A673 (cell line): Measurements from ENCODE around the gene LRP1-AS. TPM values are rescaled to one million over a fixed set of nuclear protein-coding genes. Genes with fewer than 3 reads are reported as not detected.

Experiments used
- BruUV-seq: library from RNA; stranded (reverse); fragments of 400-500 nt; replicated peaks from 2 replicates; lab custom pipeline; 2021; lab: Mats Ljungman, UMichigan
- CTCF ChIA-PET: fragments of 300-600 bp; sonication (Branson Sonifier 250); formaldehyde crosslinking; loops from one replicate; lab custom pipeline; 2022; ENCODE audit warnings: antibody characterized with exemption; lab: Charles Lee
- POLR2A ChIA-PET: fragments of 300-600 bp; sonication (Branson Sonifier 250); formaldehyde crosslinking; loops from one replicate; lab custom pipeline; 2022; ENCODE audit warnings: antibody characterized with exemption; ENCODE audit not compliant: low non-redundant PET; lab: Charles Lee
- DNase-seq: peaks from one replicate; pipeline ENCODE4 v3.0.0-alpha.2; 2015; ENCODE audit warnings: low spot score
- H3K27ac ChIP-seq: fragments of 200-600 bp; sonication (generic); 2 replicates; pipeline ENCODE4 v1.5.1; 2016; ENCODE audit warnings: mixed run types, low read depth, mild to moderate bottlenecking, mixed read lengths, antibody characterized with exemption, low read length; ENCODE audit not compliant: poor library complexity, severe bottlenecking
- H3K27me3 ChIP-seq: fragments of 200-600 bp; sonication (generic); replicated peaks from 2 replicates; pipeline ENCODE4 v1.6.1; 2017; ENCODE audit warnings: mixed run types, low read depth, mild to moderate bottlenecking, mixed read lengths, antibody characterized with exemption, low read length; ENCODE audit not compliant: insufficient read depth, poor library complexity
- H3K36me3 ChIP-seq: fragments of 200-600 bp; sonication (generic); 2 replicates; pipeline ENCODE4 v1.6.1; 2016; ENCODE audit warnings: mixed run types, mild to moderate bottlenecking, mixed read lengths, antibody characterized with exemption, low read length; ENCODE audit not compliant: insufficient read depth, poor library complexity, severe bottlenecking
- H3K4me1 ChIP-seq: fragments of 200-600 bp; sonication (generic); 2 replicates; pipeline ENCODE4 v1.6.1; 2017; ENCODE audit warnings: mixed run types, mild to moderate bottlenecking, mixed read lengths, antibody characterized with exemption, low read length; ENCODE audit not compliant: insufficient read depth, poor library complexity, severe bottlenecking
- H3K4me3 ChIP-seq: fragments of 200-600 bp; sonication (generic); 2 replicates; pipeline ENCODE4 v1.5.1; 2016; ENCODE audit warnings: low read depth, mixed run types, mild to moderate bottlenecking, mixed read lengths, low read length; ENCODE audit not compliant: poor library complexity, severe bottlenecking
- H3K9me3 ChIP-seq: fragments of 200-600 bp; sonication (generic); 2 replicates; pipeline ENCODE4 v1.6.1; 2016; ENCODE audit warnings: mixed run types, low read depth, mild to moderate bottlenecking, mixed read lengths, antibody characterized with exemption, low read length; ENCODE audit not compliant: poor library complexity, severe bottlenecking
- EZH2 ChIP-seq: fragments of 200-600 bp; sonication (generic); IDR thresholded peaks from 2 replicates; pipeline ENCODE4 v1.6.1; 2017; ENCODE audit warnings: borderline replicate concordance, low read depth, mild to moderate bottlenecking, mixed read lengths, antibody characterized with exemption, low read length; ENCODE audit not compliant: poor library complexity, severe bottlenecking
- intact Hi-C: fragments of 100-400 bp; cut with micrococcal nuclease; formaldehyde crosslinking; loops from one replicate; pipeline ENCODE4 v1.10.0; 2022; ENCODE audit not compliant: unreplicated experiment
- total RNA-seq: library from RNA; stranded (reverse); gene quantifications from 2 replicates; pipeline ENCODE4 v1.2.3, GENCODE V29; 2021
- TF ChIP-seq, protein P1 (sequence below): fragments of 300-800, 200-600 bp; sonication (generic); conservative IDR thresholded peaks from 2 replicates; pipeline ENCODE4 v1.5.1; 2017; ENCODE audit warnings: low read depth, mild to moderate bottlenecking, antibody characterized with exemption, low read length, moderate library complexity, mixed read lengths

LRP1-AS gene
- total RNA-seq, 1 experiment from 2014 or later, result not detected

DNA sequence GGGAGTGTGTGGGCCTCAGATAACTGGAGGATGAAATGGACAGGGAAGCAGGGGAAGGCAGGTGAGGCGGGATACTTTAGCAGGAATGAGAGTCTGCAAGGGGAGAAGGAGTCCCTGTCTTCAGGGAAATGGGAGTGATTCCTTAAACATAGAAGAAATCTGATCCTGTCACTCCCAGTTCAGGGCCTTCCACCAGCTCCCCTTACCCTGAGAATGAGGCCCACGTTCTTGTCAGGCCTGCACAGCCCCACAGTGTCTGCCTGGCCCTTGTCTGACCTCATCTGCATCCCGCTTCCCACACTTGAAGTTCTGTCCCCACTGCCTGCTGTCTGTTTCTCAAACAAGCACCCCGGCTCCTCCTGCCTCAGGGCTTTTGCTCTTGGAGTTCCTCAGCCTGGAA is 12.6 kb upstream of the LRP1-AS start:
- H3K27me3 ChIP-seq, result no peaks in the 10 kb centered on the region
- no peak overlapping the region for H3K4me3 ChIP-seq
- DNase-seq, result no peak
- no TSS peak for BruUV-seq
- no peaks in the 10 kb centered on the region for H3K4me1 ChIP-seq
- CTCF ChIA-PET, result no interaction called here
- peaks cover 3% of the 10 kb centered on the region for H3K36me3 ChIP-seq
- POLR2A ChIA-PET, result no interaction called here
- no peak overlapping the region for H3K27ac ChIP-seq
- no peaks in the 10 kb centered on the region for H3K9me3 ChIP-seq
- intact Hi-C loops, result no loop called here
- TF ChIP-seq, protein P1, sequence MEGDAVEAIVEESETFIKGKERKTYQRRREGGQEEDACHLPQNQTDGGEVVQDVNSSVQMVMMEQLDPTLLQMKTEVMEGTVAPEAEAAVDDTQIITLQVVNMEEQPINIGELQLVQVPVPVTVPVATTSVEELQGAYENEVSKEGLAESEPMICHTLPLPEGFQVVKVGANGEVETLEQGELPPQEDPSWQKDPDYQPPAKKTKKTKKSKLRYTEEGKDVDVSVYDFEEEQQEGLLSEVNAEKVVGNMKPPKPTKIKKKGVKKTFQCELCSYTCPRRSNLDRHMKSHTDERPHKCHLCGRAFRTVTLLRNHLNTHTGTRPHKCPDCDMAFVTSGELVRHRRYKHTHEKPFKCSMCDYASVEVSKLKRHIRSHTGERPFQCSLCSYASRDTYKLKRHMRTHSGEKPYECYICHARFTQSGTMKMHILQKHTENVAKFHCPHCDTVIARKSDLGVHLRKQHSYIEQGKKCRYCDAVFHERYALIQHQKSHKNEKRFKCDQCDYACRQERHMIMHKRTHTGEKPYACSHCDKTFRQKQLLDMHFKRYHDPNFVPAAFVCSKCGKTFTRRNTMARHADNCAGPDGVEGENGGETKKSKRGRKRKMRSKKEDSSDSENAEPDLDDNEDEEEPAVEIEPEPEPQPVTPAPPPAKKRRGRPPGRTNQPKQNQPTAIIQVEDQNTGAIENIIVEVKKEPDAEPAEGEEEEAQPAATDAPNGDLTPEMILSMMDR, result no peak
- no peak for TF ChIP-seq EZH2

DNA sequence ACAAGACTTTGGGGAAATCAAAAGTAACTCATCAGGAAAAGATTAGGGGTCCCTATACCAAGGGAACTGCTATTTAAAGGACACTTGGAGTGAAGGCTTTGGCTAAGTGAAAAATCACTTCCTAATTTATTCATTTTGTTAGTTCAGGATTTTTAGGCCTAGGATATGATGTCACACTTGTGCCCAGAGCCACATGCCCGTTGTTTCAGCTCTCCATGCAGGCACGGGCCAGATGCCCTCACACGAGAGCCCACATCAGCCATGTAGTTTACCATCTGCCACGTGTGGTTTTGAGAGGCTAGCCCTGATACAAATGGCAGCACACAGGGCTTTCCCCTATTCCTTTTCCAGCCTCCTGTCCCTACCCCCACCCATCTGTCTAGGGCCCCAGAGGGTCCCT is 11.9 kb upstream of the LRP1-AS start:
- BruUV-seq, result no TSS peak
- ChIA-PET POLR2A (no interaction called here), CTCF (no interaction called here)
- H3K36me3 ChIP-seq, result peaks cover 6% of the 10 kb centered on the region
- H3K4me3 ChIP-seq, result no peak overlapping the region
- no peaks in the 10 kb centered on the region for H3K9me3 ChIP-seq
- no peaks in the 10 kb centered on the region for H3K27me3 ChIP-seq
- no peaks in the 10 kb centered on the region for H3K4me1 ChIP-seq
- no peak for DNase-seq
- H3K27ac ChIP-seq, result no peak overlapping the region
- no peak for TF ChIP-seq EZH2
- TF ChIP-seq, protein P1, result no peak
- intact Hi-C loops, result no loop called here

DNA sequence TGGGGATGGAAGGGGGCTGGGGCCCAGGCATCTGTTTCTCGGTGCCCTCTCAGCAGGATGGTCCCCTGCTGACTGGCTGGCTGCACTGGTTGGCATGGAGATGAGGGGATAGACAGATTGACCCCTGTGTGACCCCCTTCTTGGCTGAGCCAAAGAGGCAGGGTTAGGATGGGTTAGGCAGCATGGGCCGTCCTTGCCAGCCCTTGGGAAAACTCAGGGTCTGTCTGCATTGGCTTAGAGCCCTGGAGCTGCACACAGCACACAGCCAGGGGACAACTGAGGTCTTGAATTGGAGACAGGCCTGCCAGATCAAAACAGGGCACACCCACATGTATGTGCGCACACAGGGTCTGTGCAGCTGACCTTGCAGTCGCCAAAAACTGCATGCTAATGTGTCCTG is 11.2 kb upstream of the LRP1-AS start:
- TF ChIP-seq, protein P1, result no peak
- TF ChIP-seq EZH2, result no peak
- no peak overlapping the region for H3K27ac ChIP-seq
- DNase-seq, result no peak
- POLR2A ChIA-PET, result no interaction called here
- no TSS peak for BruUV-seq
- peaks cover 6% of the 10 kb centered on the region for H3K36me3 ChIP-seq
- H3K4me3 ChIP-seq, result no peak overlapping the region
- no peaks in the 10 kb centered on the region for H3K27me3 ChIP-seq
- H3K9me3 ChIP-seq, result no peaks in the 10 kb centered on the region
- CTCF ChIA-PET, result no interaction called here
- no peaks in the 10 kb centered on the region for H3K4me1 ChIP-seq
- intact Hi-C loops, result no loop called here
